Body of pancreas (tissue), 4 donors: ENCODE data around the gene SHFL.
A peak's percentile ranks its signal among the peaks of the same experiment; 100 is the strongest.

Experiments
- CTCF ChIP-seq, 7 experiments: fragments of 450-650 bp in 4 of 7; fragments of 200-600 bp in 3 of 7; sonication (generic) in 3 of 7; IDR thresholded peaks; one replicate each; pipeline ENCODE4 v1.5.1; 2016 to 2019; ENCODE audit warnings: antibody characterized with exemption in 7 of 7
- POLR2A ChIP-seq, 3 donors: fragments of 450-650 bp; IDR thresholded peaks; one replicate each; pipeline ENCODE4 v1.6.1; 2016; ENCODE audit warnings: antibody characterized with exemption in 3 of 3, mild to moderate bottlenecking in 2 of 3

DNA sequence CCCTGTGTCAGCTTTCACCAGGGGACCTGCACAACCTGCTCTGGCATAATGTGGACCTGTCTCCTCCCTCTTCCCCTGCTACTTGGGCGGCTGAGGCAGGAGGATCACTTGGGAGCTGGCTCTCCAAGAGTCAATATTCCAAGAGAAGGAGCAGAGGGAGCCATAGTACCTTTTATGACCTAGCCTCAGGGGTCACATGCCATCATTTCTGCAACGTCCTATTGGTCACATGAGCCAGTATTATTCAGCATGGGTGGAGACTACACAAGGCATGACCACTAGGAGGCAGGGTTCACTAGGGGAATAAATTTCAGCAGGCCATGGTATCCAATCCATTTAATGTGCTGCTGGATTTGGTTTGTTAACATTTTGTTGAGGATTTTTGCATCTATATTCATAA, 12.0 kb upstream of the SHFL start:
- no peak for TF ChIP-seq POLR2A (IDR thresholded peaks at IDR 0.05)
- peak in 3 of 7 experiments; percentile 13 to 37 (median 34) for TF ChIP-seq CTCF (IDR thresholded peaks at IDR 0.05)
